ENCODE data around the gene GOLGA8A.
"Not testable (repeated sequence)": the region's sequence is repeated elsewhere in the genome, so short reads cannot be mapped to it uniquely, and the experiment has no call there.

The GOLGA8A gene

DNA sequence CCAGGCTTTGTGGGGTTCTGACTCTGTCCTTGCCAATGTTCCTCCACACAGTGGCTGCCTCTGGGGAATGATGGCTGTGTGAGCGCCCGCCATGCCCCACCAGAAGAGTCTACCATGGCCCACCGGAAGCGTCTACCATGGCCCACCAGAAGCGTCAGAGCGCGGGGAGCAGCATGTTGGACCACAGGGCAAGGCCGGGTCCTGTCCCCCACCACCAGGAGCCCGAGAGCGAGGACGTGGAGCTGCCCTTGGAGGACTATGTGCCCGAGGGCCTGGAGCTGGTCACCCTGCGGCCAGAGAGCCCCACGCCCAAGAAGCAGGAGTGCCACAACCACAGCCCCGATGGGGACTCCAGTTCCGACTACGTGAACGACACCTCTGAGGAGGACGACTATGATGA lies 28.1 kb downstream of the GOLGA8A start:
- not testable (repeated sequence) for DNase-seq (ENCODE audit: low read depth in 2 of 2)

DNA sequence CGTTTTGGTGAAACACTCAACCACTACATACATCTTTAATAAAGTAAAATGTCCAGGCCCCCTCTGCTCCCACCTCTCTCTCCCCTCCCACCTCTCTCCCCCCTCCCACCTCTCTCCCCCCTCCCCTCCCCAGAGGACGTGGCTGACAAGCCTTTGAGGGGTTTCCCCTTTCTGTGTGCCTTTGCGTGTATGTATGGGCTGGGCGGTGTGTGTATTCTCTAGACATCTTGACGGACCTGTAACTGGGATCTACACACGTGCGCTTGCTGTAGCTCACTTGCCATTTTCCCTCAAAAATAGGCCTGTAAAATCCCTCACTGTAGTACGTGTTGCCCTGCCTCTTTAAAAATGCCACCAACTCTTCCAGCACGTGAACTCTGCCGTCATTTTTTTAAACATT lies 28.6 kb downstream of the GOLGA8A start:
- not testable (repeated sequence) for DNase-seq (ENCODE audit: low read depth in 2 of 2)

DNA sequence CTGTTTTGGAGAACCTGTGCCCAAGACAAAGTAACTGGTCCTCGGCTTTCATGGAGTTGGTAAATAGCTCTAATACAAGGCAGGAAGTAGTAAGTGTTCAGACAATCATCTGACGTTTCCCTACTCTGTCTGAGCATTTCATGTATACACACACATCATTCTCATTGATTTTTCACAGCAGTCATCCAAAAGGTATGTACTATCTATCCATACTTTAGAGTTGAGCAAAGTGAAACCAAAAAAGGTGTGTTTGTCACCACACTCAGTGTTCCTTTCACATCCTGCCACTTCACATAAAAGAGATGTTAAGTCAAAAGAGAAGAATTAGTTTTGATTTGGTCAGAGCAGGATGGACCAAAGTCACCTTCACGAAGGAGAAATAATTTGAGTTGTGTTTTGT lies 33.7 kb downstream of the GOLGA8A start:
- not testable (repeated sequence) for DNase-seq (ENCODE audit: low read depth in 2 of 2)

DNA sequence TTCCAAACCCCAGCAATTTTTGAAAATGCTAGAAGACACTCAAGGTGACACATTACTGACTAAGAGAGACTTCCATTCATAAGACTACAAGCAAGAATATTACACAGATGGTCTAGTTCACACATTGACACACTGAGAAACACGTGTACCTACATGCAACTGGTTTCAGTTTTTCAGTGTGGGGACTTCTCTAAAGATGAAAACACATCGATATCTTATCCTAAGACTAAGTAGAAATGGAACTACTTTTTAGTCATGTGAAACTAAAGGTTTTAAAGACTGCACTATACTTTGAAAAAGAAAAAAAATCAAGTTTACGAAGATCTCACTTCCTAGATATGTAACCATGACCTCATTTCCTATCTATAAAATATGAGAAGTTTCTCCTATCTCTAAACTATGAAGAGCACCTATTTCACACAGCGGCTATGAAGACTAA lies 34.4 kb downstream of the GOLGA8A start:
- not testable (repeated sequence) for DNase-seq (ENCODE audit: low read depth in 2 of 2)

DNA sequence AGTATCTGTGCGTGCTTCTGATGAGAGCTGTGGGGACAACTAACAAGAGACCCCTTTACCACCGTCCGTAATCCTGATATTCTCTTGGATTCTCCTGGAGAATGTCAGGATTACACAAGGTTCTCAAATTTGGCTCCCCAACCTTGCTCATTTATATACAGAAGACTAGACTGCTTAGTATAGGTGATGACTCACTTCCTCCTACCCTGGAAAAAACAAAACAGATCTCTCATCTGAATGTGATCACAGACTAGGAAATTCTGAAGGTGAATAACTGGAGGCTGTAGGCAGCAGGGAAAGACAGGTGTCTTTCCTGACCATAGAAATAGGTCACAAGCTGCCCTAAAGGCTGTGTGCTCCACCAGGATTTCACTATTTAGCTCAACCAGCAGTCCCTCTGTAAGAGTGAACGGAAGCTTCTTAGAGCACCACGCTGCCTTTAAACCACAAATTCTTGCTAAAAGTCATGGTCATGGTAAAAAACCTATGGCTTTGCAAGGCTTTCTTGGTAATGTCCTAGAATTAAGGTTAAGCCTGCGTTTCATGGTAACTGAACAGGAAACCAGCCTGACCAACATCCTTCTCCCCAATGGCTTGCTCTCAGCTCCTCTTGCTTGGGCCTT lies 39.9 kb downstream of the GOLGA8A start:
- not testable (repeated sequence) for DNase-seq (ENCODE audit: low read depth in 2 of 2)

DNA sequence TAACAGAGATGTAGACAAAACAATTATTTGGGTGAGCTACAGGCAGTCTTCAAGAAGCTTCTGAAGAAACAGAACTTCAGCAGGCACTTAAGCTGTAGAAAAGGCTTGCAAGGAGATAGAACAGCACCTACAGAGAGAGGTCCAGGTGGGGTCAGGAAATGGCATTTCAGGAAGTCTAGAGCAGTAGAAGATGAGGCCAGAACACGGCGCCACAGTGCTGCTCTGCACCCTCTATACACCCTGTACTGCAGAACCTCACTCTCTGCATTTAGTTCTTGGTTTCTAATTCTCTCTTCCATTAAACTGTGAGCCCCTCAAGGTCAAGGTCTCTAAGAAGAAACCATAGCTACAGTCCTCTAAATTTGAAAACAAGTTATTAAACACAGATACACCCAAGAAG lies 44.6 kb downstream of the GOLGA8A start:
- DNase-seq (ENCODE audit: low read depth in 2 of 2), result not testable (repeated sequence)

DNA sequence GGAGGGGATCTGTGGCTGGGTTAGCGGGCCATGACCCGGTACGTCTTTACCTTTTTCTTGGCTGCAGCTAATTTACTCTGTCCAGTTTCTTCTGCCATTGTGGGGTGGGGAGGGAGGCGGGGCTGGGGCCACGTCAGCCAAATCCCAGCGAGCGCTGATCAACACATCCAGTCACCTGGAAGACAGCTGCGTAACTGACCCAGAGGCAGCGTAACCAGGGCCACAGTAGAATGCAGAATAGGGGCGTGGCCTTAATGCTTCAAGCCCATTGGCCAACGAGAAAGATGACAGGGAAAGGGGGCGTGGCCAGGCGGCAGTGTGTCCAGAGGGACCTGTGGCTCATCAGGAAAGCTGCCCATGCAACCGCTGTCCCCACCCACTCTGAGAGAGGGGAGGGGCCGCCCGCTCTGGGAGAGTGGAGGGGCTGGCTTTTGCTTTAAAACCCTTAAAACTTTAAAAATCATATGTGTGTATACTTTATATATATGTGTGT lies 48.0 kb downstream of the GOLGA8A start:
- not testable (repeated sequence) for DNase-seq (ENCODE audit: low read depth in 2 of 2)

All from activated CD8-positive, alpha-beta memory T cell treated with anti-CD3 and anti-CD28 coated beads for 4 hours (primary cell).